ENCODE measurements around the gene INTS4. TPM values are rescaled to one million over a fixed set of nuclear protein-coding genes. Genes with fewer than 3 reads are reported as not detected.
A peak's percentile ranks its signal among the peaks of the same experiment; 100 is the strongest.
"Not testable (repeated sequence)": the region's sequence is repeated elsewhere in the genome, so short reads cannot be mapped to it uniquely, and the experiment has no call there.

Gene INTS4
- polyA plus RNA-seq, 1 donor, result 30.3 TPM

- no peaks in the 10 kb centered on the region for H3K4me1 ChIP-seq (ENCODE audit: control insufficient read depth, insufficient read depth, low read length)
- no CpG with 5 or more reads among the region's 3 CpGs for WGBS (ENCODE audit: insufficient coverage, low lambda C conversion rate)
- no peaks in the 10 kb centered on the region for H3K36me3 ChIP-seq (ENCODE audit: control insufficient read depth, insufficient read depth, low read length)
- no peak overlapping the region for H3K4me3 ChIP-seq (ENCODE audit: low read length)
- DNase-seq, result no peak
- H3K9me3 ChIP-seq (ENCODE audit: control insufficient read depth, low read depth, low read length), result no peaks in the 10 kb centered on the region
- no peaks in the 10 kb centered on the region for H3K27me3 ChIP-seq (ENCODE audit: control insufficient read depth, insufficient read depth, low read length)
- no peak overlapping the region for H3K27ac ChIP-seq (ENCODE audit: low read length)
These were observed 42.6 kb upstream of the INTS4 start for GRCh38 chr11:78037056-78037455.

- no peak overlapping the region for H3K27ac ChIP-seq (ENCODE audit: low read length)
- 92% methylated on average over 2 of the region's 3 CpGs for WGBS (ENCODE audit: insufficient coverage, low lambda C conversion rate)
- H3K36me3 ChIP-seq (ENCODE audit: control insufficient read depth, insufficient read depth, low read length), result no peaks in the 10 kb centered on the region
- H3K27me3 ChIP-seq (ENCODE audit: control insufficient read depth, insufficient read depth, low read length), result no peaks in the 10 kb centered on the region
- no peaks in the 10 kb centered on the region for H3K4me1 ChIP-seq (ENCODE audit: control insufficient read depth, insufficient read depth, low read length)
- no peak for DNase-seq
- no peak overlapping the region for H3K4me3 ChIP-seq (ENCODE audit: low read length)
- no peaks in the 10 kb centered on the region for H3K9me3 ChIP-seq (ENCODE audit: control insufficient read depth, low read depth, low read length)
These were observed 41.8 kb upstream of the INTS4 start for GRCh38 chr11:78036313-78036712.

GRCh38 chr11:78034623-78035022 is 40.2 kb upstream of the INTS4 start:
- Histone ChIP-seq H3K27me3 (ENCODE audit: control insufficient read depth, insufficient read depth, low read length) (no peaks in the 10 kb centered on the region), H3K4me1 (ENCODE audit: control insufficient read depth, insufficient read depth, low read length) (no peaks in the 10 kb centered on the region), H3K36me3 (ENCODE audit: control insufficient read depth, insufficient read depth, low read length) (no peaks in the 10 kb centered on the region), H3K4me3 (ENCODE audit: low read length) (no peak overlapping the region), H3K9me3 (ENCODE audit: control insufficient read depth, low read depth, low read length) (no peaks in the 10 kb centered on the region), H3K27ac (ENCODE audit: low read length) (no peak overlapping the region)
- no CpG with 5 or more reads among the region's 10 CpGs for WGBS (ENCODE audit: insufficient coverage, low lambda C conversion rate)
- DNase-seq, result no peak

GRCh38 chr11:78033040-78033439 is 38.6 kb upstream of the INTS4 start:
- H3K4me3 ChIP-seq (ENCODE audit: low read length), result no peak overlapping the region
- no peaks in the 10 kb centered on the region for H3K9me3 ChIP-seq (ENCODE audit: control insufficient read depth, low read depth, low read length)
- 25% methylated on average over 2 of the region's 4 CpGs for WGBS (ENCODE audit: insufficient coverage, low lambda C conversion rate)
- no peaks in the 10 kb centered on the region for H3K36me3 ChIP-seq (ENCODE audit: control insufficient read depth, insufficient read depth, low read length)
- H3K27ac ChIP-seq (ENCODE audit: low read length), result no peak overlapping the region
- no peaks in the 10 kb centered on the region for H3K27me3 ChIP-seq (ENCODE audit: control insufficient read depth, insufficient read depth, low read length)
- no peaks in the 10 kb centered on the region for H3K4me1 ChIP-seq (ENCODE audit: control insufficient read depth, insufficient read depth, low read length)
- DNase-seq, result no peak

- Histone ChIP-seq H3K4me3 (ENCODE audit: low read length) (no peak overlapping the region), H3K27me3 (ENCODE audit: control insufficient read depth, insufficient read depth, low read length) (no peaks in the 10 kb centered on the region), H3K36me3 (ENCODE audit: control insufficient read depth, insufficient read depth, low read length) (no peaks in the 10 kb centered on the region), H3K4me1 (ENCODE audit: control insufficient read depth, insufficient read depth, low read length) (no peaks in the 10 kb centered on the region), H3K27ac (ENCODE audit: low read length) (no peak overlapping the region), H3K9me3 (ENCODE audit: control insufficient read depth, low read depth, low read length) (no peaks in the 10 kb centered on the region)
- DNase-seq, result no peak
These were observed 37.6 kb upstream of the INTS4 start for GRCh38 chr11:78032090-78032489.

- H3K27ac ChIP-seq (ENCODE audit: low read length), result no peak overlapping the region
- no CpG with 5 or more reads among the region's 3 CpGs for WGBS (ENCODE audit: insufficient coverage, low lambda C conversion rate)
- H3K4me1 ChIP-seq (ENCODE audit: control insufficient read depth, insufficient read depth, low read length), result no peaks in the 10 kb centered on the region
- no peaks in the 10 kb centered on the region for H3K27me3 ChIP-seq (ENCODE audit: control insufficient read depth, insufficient read depth, low read length)
- DNase-seq, result no peak
- no peaks in the 10 kb centered on the region for H3K9me3 ChIP-seq (ENCODE audit: control insufficient read depth, low read depth, low read length)
- no peak overlapping the region for H3K4me3 ChIP-seq (ENCODE audit: low read length)
- H3K36me3 ChIP-seq (ENCODE audit: control insufficient read depth, insufficient read depth, low read length), result no peaks in the 10 kb centered on the region
These were observed 37.2 kb upstream of the INTS4 start for GRCh38 chr11:78031629-78032028.

GRCh38 chr11:78030429-78031325 is 36.2 kb upstream of the INTS4 start:
- Histone ChIP-seq H3K9me3 (ENCODE audit: control insufficient read depth, low read depth, low read length) (no peaks in the 10 kb centered on the region), H3K4me3 (ENCODE audit: low read length) (no peak overlapping the region), H3K4me1 (ENCODE audit: control insufficient read depth, insufficient read depth, low read length) (no peaks in the 10 kb centered on the region), H3K36me3 (ENCODE audit: control insufficient read depth, insufficient read depth, low read length) (no peaks in the 10 kb centered on the region), H3K27me3 (ENCODE audit: control insufficient read depth, insufficient read depth, low read length) (no peaks in the 10 kb centered on the region), H3K27ac (ENCODE audit: low read length) (no peak overlapping the region)
- WGBS (ENCODE audit: insufficient coverage, low lambda C conversion rate), result no CpG with 5 or more reads among the region's 7 CpGs
- DNase-seq, result peak; percentile 49 to 62

GRCh38 chr11:78028423-78028822 is 34.0 kb upstream of the INTS4 start:
- not testable (repeated sequence) for DNase-seq; H3K4me3 ChIP-seq (ENCODE audit: low read length); H3K27me3 ChIP-seq (ENCODE audit: control insufficient read depth, insufficient read depth, low read length); H3K36me3 ChIP-seq (ENCODE audit: control insufficient read depth, insufficient read depth, low read length); H3K4me1 ChIP-seq (ENCODE audit: control insufficient read depth, insufficient read depth, low read length); H3K9me3 ChIP-seq (ENCODE audit: control insufficient read depth, low read depth, low read length); H3K27ac ChIP-seq (ENCODE audit: low read length)
- WGBS (ENCODE audit: insufficient coverage, low lambda C conversion rate), result 63% methylated on average over 1 of the region's 9 CpGs

GRCh38 chr11:78027759-78028158 is 33.3 kb upstream of the INTS4 start:
- WGBS (ENCODE audit: insufficient coverage, low lambda C conversion rate), result no CpG with 5 or more reads among the region's 2 CpGs
- DNase-seq, result no peak

GRCh38 chr11:78025378-78025777 is 30.9 kb upstream of the INTS4 start:
- Histone ChIP-seq H3K9me3 (ENCODE audit: control insufficient read depth, low read depth, low read length) (no peaks in the 10 kb centered on the region), H3K4me3 (ENCODE audit: low read length) (no peak overlapping the region), H3K4me1 (ENCODE audit: control insufficient read depth, insufficient read depth, low read length) (no peaks in the 10 kb centered on the region), H3K27me3 (ENCODE audit: control insufficient read depth, insufficient read depth, low read length) (no peaks in the 10 kb centered on the region), H3K27ac (ENCODE audit: low read length) (no peak overlapping the region), H3K36me3 (ENCODE audit: control insufficient read depth, insufficient read depth, low read length) (no peaks in the 10 kb centered on the region)
- DNase-seq, result no peak

More at GRCh38 chr11:78027759-78028158, 33.3 kb upstream of the INTS4 start:
- no peaks in the 10 kb centered on the region for H3K9me3 ChIP-seq (ENCODE audit: control insufficient read depth, low read depth, low read length)
- H3K27me3 ChIP-seq (ENCODE audit: control insufficient read depth, insufficient read depth, low read length), result no peaks in the 10 kb centered on the region
- no peaks in the 10 kb centered on the region for H3K4me1 ChIP-seq (ENCODE audit: control insufficient read depth, insufficient read depth, low read length)
- H3K27ac ChIP-seq (ENCODE audit: low read length), result no peak overlapping the region
- no peak overlapping the region for H3K4me3 ChIP-seq (ENCODE audit: low read length)
- no peaks in the 10 kb centered on the region for H3K36me3 ChIP-seq (ENCODE audit: control insufficient read depth, insufficient read depth, low read length)

- 80% methylated on average over 1 of the region's 7 CpGs for WGBS (ENCODE audit: insufficient coverage, low lambda C conversion rate)
- Histone ChIP-seq H3K27ac (ENCODE audit: low read length) (no peak overlapping the region), H3K4me3 (ENCODE audit: low read length) (peak overlapping the region; percentile 43), H3K4me1 (ENCODE audit: control insufficient read depth, insufficient read depth, low read length) (no peaks in the 10 kb centered on the region), H3K36me3 (ENCODE audit: control insufficient read depth, insufficient read depth, low read length) (no peaks in the 10 kb centered on the region), H3K9me3 (ENCODE audit: control insufficient read depth, low read depth, low read length) (no peaks in the 10 kb centered on the region), H3K27me3 (ENCODE audit: control insufficient read depth, insufficient read depth, low read length) (no peaks in the 10 kb centered on the region)
- no peak for DNase-seq
These were observed 29.0 kb upstream of the INTS4 start for GRCh38 chr11:78023426-78023825.
